Stomach (tissue), 4 donors: ENCODE measurements around the gene RBBP9.

Experiments
- CTCF ChIP-seq, 7 experiments: fragments of 450-650 bp in 4 of 7; fragments of 200-600 bp in 3 of 7; sonication (generic) in 3 of 7; IDR thresholded peaks; one replicate each; pipeline ENCODE4 v1.5.1; 2016 to 2019; ENCODE audit warnings: antibody characterized with exemption in 7 of 7, control low read depth in 2 of 7, mild to moderate bottlenecking in 1 of 7
- EP300 ChIP-seq: sonication (generic); formaldehyde crosslinking; IDR thresholded peaks from one replicate; pipeline ENCODE4 v1.6.1; 2017; ENCODE audit warnings: antibody characterized with exemption
- POLR2A ChIP-seq, 4 donors: fragments of 450-650 bp; IDR thresholded peaks; one replicate each; pipeline ENCODE4 v1.6.1; 2016; ENCODE audit warnings: antibody characterized with exemption in 4 of 4, control low read depth in 2 of 4, mild to moderate bottlenecking in 1 of 4, moderate library complexity in 1 of 4
- POLR2AphosphoS5 ChIP-seq, 3 donors: sonication (generic); formaldehyde crosslinking; IDR thresholded peaks; one replicate each; pipeline ENCODE4 v1.6.1; 2016; ENCODE audit warnings: antibody characterized with exemption in 3 of 3

GRCh38 chr20:18537651-18538050, 40.6 kb upstream of the RBBP9 start:
- TF ChIP-seq CTCF (IDR thresholded peaks at IDR 0.05) = no peak
- TF ChIP-seq POLR2A (IDR thresholded peaks at IDR 0.05) = no peak
- TF ChIP-seq EP300 = no peak
- TF ChIP-seq POLR2AphosphoS5 (IDR thresholded peaks at IDR 0.05) = no peak
